Body of pancreas (tissue), 4 donors: ENCODE measurements around the gene GRK3.

Experiments
- CTCF ChIP-seq, 7 experiments: fragments of 450-650 bp in 4 of 7; fragments of 200-600 bp in 3 of 7; sonication (generic) in 3 of 7; IDR thresholded peaks; one replicate each; pipeline ENCODE4 v1.5.1; 2016 to 2019; ENCODE audit warnings: antibody characterized with exemption in 7 of 7
- POLR2A ChIP-seq, 3 donors: fragments of 450-650 bp; IDR thresholded peaks; one replicate each; pipeline ENCODE4 v1.6.1; 2016; ENCODE audit warnings: antibody characterized with exemption in 3 of 3, mild to moderate bottlenecking in 2 of 3

- TF ChIP-seq CTCF (IDR thresholded peaks at IDR 0.05) (no peak), POLR2A (IDR thresholded peaks at IDR 0.05) (no peak)
Observed at GRCh38 chr22:25689631-25690030, 125.2 kb downstream of the GRK3 start.
